Spinal cord (tissue), 10 donors: ENCODE measurements around the gene MYRIP. TPM values are rescaled to one million over a fixed set of nuclear protein-coding genes. Genes with fewer than 3 reads are reported as not detected.

Experiments
- DNase-seq, 6 donors: peaks; one replicate each; pipeline versions ENCODE4 v3.0.0 to v3.0.0-alpha.2; 2013 to 2015; ENCODE audit warnings: low spot score in 6 of 6, low read depth in 4 of 6
- H3K27ac ChIP-seq: one replicate; pipeline ENCODE4 v1.5.1; 2013; ENCODE audit warnings: low read depth, low read length, control low read depth
- H3K27me3 ChIP-seq: one replicate; pipeline ENCODE4 v1.6.1; 2013; ENCODE audit warnings: low read length; ENCODE audit not compliant: control insufficient read depth, insufficient read depth
- H3K36me3 ChIP-seq: one replicate; pipeline ENCODE4 v1.6.1; 2013; ENCODE audit warnings: low read length; ENCODE audit not compliant: control insufficient read depth, insufficient read depth
- H3K4me1 ChIP-seq: one replicate; pipeline ENCODE4 v1.6.1; 2013; ENCODE audit warnings: low read length; ENCODE audit not compliant: control insufficient read depth, insufficient read depth
- H3K4me3 ChIP-seq: one replicate; pipeline ENCODE4 v1.5.1; 2013; ENCODE audit warnings: low read depth, low read length, control low read depth
- H3K9me3 ChIP-seq: one replicate; pipeline ENCODE4 v1.6.1; 2013; ENCODE audit warnings: low read length; ENCODE audit not compliant: control insufficient read depth, insufficient read depth
- WGBS: methylation state at CpG from one replicate; pipeline ENCODE4 v1.1.5; 2013; ENCODE audit warnings: missing lambda C conversion rate; ENCODE audit not compliant: insufficient coverage; 5-methylcytosine and 5-hydroxymethylcytosine counted together
- polyA plus RNA-seq, 2 donors: library from polyadenylated mRNA; unstranded; fragments of 120-200 nt; gene quantifications; one replicate each; pipeline ENCODE4 v1.2.1, GENCODE V29; 2013; ENCODE audit not compliant: insufficient read length in 2 of 2
- total RNA-seq, 2 donors: library from RNA; depleted of rRNA in 1 of 2; stranded (reverse); fragments of 120-200 nt in 1 of 2; fragments of >200 nt in 1 of 2; gene quantifications; one replicate each; pipeline versions ENCODE4 v1.2.3 to v1.2.4, GENCODE V29; 2013 to 2014
- donor health status: healthy.

Gene MYRIP
- total and polyA plus RNA-seq, 4 donors, result 12.5 to 18.5 (median 15.0) TPM

DNA sequence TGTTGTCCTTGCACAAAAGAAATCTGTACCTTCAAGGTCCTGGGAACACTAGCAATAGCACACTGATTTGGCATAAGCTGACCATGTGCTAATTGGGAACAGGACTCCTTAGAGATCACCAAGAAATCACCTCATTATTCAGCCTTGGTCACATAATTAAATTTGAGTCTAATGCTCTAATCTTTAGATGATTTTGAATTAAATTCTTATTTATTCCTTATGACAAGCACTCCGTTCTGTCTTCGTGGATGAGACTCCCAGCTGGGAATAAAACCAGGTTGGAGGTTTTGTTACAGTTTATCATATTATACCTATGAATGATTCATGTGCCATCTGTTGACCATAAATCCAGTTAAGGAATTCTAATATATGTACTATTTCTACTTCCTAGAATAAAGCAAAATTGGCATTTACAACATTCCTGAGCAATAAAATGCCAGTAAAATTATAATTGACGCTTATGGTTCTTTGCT is 162.2 kb downstream of the MYRIP start:
- no CpG with 5 or more reads among the region's 3 CpGs for WGBS

DNA sequence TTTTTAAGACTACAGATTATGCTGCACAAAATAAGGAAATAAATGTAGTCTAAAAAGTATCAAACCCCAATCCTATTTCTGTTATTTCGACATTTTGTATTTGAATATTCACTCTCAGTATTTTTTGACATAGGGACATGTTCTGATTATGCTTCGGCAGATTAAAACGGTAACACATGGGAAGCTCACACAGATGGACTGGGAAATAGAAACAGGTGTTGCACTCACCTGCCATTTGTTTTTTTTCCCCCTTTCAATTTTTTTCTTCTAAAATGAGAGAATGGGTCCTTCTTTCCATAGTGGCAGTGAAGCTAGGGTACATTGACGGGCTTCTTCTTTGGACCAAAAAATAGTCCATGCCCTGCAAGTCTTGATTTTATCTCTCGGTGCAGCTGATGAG is 163.1 kb downstream of the MYRIP start:
- no peaks in the 10 kb centered on the region for H3K9me3 ChIP-seq
- H3K4me1 ChIP-seq, result no peaks in the 10 kb centered on the region
- no peak overlapping the region for H3K27ac ChIP-seq
- H3K4me3 ChIP-seq, result no peak overlapping the region
- 83% methylated on average over 1 of the region's 5 CpGs for WGBS
- no peaks in the 10 kb centered on the region for H3K27me3 ChIP-seq
- peak in 1 of 6 donors; percentile 45 for DNase-seq
- H3K36me3 ChIP-seq, result no peaks in the 10 kb centered on the region

More for the DNA sequence above, 162.2 kb downstream of the MYRIP start:
- peak in 2 of 6 donors; percentile 48 to 49 for DNase-seq
- H3K27me3 ChIP-seq, result no peaks in the 10 kb centered on the region
- H3K27ac ChIP-seq, result no peak overlapping the region
- no peaks in the 10 kb centered on the region for H3K4me1 ChIP-seq
- no peaks in the 10 kb centered on the region for H3K36me3 ChIP-seq
- no peaks in the 10 kb centered on the region for H3K9me3 ChIP-seq
- H3K4me3 ChIP-seq, result no peak overlapping the region

DNA sequence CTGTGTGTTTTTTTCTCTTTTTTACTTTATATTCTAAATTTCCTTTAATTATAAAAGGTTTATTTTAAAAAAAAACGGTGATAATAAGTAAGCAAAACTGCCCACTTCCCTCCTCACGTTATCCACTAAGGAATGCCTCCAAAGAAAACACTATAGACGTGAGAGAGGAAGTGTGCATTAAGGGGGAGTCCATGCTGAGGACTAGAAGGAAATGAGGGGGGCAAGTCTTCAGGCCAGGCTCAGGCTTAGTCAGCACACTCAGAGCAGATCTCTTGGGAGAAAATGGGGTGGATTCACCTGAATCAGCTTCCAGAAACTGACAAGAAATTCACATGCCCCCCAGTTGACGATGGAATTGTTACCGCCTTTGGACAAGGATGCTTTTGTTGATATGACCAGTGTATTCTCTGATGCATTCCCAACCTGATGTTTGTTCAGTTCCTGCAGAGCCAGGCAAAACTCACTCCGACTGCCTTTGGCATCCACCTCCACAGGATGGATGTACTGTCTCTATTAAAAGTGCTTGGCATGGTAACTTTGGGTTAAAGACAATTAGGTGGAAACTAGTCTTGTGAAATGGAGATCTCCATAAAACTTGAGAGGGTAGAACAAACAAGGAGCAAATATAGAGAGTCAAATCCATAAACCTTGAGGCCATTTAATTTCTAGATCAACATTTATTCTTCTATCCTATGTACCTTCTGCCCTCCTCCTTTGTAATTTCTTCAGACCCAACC is 167.8 kb downstream of the MYRIP start:
- H3K27ac ChIP-seq, result no peak overlapping the region
- no peak for DNase-seq
- no CpG with 5 or more reads among the region's 6 CpGs for WGBS
- no peaks in the 10 kb centered on the region for H3K9me3 ChIP-seq
- H3K27me3 ChIP-seq, result no peaks in the 10 kb centered on the region
- H3K4me1 ChIP-seq, result no peaks in the 10 kb centered on the region
- H3K4me3 ChIP-seq, result no peak overlapping the region
- no peaks in the 10 kb centered on the region for H3K36me3 ChIP-seq

DNA sequence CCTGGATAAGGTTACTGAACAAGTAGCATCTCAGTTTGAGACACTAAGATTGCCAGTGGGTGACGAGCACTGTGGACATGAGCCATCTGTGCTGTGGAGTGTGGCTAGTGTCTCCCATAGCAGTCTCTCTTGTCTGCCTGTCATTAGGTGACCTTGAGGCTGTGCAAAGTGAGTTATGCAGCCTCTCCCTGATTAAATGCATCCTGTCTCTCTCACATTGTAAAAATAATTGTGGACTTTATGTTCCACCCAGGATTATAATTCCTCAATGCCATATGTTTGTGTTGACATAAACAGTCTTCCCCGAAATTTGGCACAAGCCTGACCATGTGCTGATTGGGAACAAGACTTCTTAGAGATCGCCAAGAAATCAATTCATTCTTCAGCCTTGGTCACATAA is 168.9 kb downstream of the MYRIP start:
- Histone ChIP-seq H3K9me3 (no peaks in the 10 kb centered on the region), H3K27ac (no peak overlapping the region), H3K4me1 (no peaks in the 10 kb centered on the region), H3K4me3 (no peak overlapping the region), H3K27me3 (no peaks in the 10 kb centered on the region), H3K36me3 (no peaks in the 10 kb centered on the region)
- peak in 2 of 6 donors; percentile 3 to 38 for DNase-seq
- WGBS, result 57% methylated on average over 1 of the region's 3 CpGs

DNA sequence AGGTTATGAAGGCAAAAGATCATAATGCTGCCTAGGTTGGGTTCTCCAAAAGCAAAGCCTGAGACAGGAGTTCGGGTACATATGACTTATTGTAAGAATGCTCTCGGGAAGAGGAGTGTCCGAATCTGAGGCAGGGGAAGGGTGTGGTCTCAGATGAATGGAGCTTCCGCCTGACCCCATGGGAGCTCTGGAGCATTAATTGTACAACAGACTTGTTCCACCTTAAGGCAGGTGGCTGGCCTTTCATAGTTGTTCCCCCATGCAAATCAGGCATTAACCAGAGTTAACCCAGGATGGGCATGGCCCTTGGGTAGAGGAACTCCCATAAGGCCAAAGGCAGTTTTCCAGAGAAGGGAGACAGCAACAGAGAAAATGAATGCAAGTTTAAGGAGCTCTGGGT is 170.6 kb downstream of the MYRIP start:
- no peaks in the 10 kb centered on the region for H3K27me3 ChIP-seq
- H3K36me3 ChIP-seq, result no peaks in the 10 kb centered on the region
- H3K4me1 ChIP-seq, result no peaks in the 10 kb centered on the region
- WGBS, result 66% methylated on average over 4 of the region's 4 CpGs
- H3K27ac ChIP-seq, result no peak overlapping the region
- no peak overlapping the region for H3K4me3 ChIP-seq
- DNase-seq, result no peak
- no peaks in the 10 kb centered on the region for H3K9me3 ChIP-seq

DNA sequence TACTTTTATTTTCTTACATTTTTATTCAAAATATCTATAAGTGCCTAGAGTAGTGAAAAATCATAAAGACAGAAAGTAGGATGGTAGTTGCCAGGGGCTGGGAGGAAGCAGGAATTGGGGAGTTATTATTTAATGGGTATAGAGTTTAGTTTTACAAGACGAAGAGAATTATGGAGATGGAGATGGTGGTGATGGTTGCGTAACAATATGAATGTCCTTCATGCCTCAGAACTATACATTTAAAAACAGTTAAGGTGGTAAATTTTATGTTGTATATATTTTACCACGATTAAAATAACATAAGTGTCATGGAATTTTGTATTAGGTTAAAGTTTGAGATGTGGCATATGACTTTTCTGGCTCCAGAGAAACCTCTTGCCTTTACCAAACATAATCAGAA is 171.4 kb downstream of the MYRIP start:
- no peak overlapping the region for H3K27ac ChIP-seq
- WGBS, result no CpG with 5 or more reads among the region's 3 CpGs
- H3K27me3 ChIP-seq, result no peaks in the 10 kb centered on the region

DNA sequence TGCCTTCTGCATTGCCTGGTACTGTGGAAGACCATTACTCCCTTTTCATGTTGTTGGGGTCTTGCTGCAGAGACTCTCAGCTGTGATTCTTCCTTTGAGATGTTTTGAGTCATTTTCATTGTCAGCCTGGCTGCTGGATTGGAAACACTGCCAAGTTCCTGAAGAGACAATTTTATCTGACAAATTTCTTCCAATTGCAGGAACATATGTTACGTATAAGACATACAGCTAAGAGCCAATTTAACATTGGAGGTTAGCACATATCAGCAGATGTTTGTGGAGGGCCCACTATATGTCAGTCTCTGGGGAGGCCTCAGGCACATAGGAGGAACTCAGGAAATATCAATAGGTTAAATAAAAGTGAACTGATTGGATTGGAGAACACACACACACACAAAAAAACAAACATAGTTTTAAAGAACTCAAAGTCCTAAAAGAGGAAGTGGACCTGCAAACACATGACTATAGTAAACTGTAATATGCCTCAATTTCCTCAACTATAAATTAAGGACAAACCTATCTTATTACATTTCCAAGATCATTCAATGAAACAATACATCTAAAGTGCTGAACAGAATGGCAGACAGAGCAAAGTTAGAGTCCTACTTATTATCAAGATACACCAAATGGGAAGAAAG is 172.3 kb downstream of the MYRIP start:
- peaks cover 1% of the 10 kb centered on the region for H3K9me3 ChIP-seq
- no peak overlapping the region for H3K4me3 ChIP-seq
- H3K27me3 ChIP-seq, result no peaks in the 10 kb centered on the region
- H3K4me1 ChIP-seq, result no peaks in the 10 kb centered on the region
- peak in 2 of 6 donors; percentile 39 to 62 for DNase-seq
- no peaks in the 10 kb centered on the region for H3K36me3 ChIP-seq
- WGBS, result no CpG with 5 or more reads among the region's 1 CpG
- no peak overlapping the region for H3K27ac ChIP-seq

More for the DNA sequence above, 171.4 kb downstream of the MYRIP start:
- no peak for DNase-seq
- no peak overlapping the region for H3K4me3 ChIP-seq
- no peaks in the 10 kb centered on the region for H3K9me3 ChIP-seq
- H3K36me3 ChIP-seq, result no peaks in the 10 kb centered on the region
- H3K4me1 ChIP-seq, result no peaks in the 10 kb centered on the region

DNA sequence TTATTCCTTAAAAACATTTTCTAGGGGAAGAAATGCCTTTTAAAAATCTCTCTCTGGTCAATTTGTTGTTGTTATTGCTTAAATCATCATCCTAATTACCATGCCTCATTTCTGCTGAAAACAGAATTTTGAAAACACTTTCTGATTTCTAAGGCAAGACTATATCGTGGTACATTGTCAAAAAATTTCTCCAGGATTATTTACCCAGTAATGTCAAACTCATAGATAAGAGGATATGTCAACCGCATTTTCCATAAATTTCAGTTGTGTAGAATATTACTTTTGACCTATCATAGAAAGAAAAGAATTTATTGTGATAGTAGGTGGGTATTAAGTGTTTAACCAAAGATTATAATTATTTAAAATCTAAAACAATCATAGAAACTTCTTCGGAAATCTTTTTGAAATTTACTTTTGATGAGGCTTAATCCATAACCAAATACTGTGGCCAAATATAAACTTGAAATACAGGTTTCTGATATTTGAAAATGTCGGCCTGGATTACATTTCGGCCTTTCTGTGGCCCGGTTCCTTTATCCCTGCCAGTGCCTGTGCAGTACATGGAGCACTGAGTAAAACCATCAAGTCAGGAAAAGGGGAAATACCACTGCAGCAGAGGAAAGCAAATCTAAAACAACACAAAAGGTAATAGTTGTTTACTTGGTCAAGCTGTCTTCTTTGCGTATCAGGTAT is 173.4 kb downstream of the MYRIP start:
- Histone ChIP-seq H3K9me3 (peaks cover 1% of the 10 kb centered on the region), H3K27ac (no peak overlapping the region), H3K27me3 (no peaks in the 10 kb centered on the region), H3K4me3 (no peak overlapping the region), H3K36me3 (no peaks in the 10 kb centered on the region), H3K4me1 (no peaks in the 10 kb centered on the region)
- 94% methylated on average over 3 of the region's 7 CpGs for WGBS
- DNase-seq, result no peak

DNA sequence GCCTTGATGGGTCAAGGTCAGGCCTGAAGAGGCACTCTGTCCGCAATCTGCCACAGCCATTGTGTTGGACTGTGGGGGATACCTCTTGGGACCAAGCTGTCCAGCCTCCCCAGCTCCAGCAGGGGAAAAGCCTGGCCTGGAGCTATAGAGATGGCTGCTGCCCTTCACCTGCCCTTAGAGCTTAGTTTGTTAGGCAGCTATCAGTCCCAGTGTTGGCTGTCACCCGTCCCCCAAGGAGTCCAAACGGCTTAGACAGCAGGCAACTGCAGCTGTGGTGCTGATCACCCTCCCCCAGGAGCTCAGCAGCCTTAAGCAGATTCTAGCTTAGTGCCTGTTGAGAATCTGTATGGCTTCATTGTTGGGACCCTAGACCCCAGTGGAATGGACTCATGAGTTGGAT is 180.3 kb downstream of the MYRIP start:
- 87% methylated on average over 3 of the region's 3 CpGs for WGBS
- no peak overlapping the region for H3K27ac ChIP-seq

More for the DNA sequence above, 180.3 kb downstream of the MYRIP start:
- Histone ChIP-seq H3K4me3 (no peak overlapping the region), H3K4me1 (no peaks in the 10 kb centered on the region), H3K9me3 (peaks cover 6% of the 10 kb centered on the region), H3K36me3 (no peaks in the 10 kb centered on the region), H3K27me3 (no peaks in the 10 kb centered on the region)
- no peak for DNase-seq
